NK-92 treated with Interleukin-12 subunit alpha and Interleukin-12 subunit beta, amount 100 ng/mL, for 24 hours (cell line): ENCODE data around the gene C16orf95.

Source experiments
- DNase-seq: peaks from one replicate; lab custom pipeline; 2025; lab: John Stamatoyannopoulos, UW

C16orf95 gene

DNA sequence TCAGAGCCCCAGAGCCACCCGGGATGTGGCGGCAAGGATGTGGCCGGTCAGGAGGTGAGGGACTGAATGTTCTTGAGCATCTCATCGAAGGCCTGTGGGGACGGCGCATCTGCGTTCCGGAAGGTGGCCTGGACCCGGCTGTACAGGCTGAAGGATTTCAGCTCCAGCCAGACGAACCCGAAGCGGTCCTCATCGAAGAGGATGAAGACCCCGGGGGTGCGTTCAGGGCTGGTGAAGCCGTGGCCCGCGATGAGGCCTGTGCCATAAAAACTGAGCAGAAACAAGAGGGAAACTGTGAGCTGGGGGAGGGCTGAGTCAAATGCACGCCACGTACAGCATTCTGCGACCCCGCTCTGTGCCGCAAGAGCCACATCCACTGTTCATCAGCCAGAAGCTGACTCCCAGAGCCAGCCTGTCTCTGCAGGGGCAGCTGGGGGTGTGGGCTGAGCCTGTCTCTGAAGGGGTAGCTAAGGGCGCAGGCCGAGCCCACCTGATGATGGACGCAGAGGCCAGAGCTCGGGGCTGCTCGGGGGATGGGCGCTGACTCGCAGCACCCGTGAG is 14.1 kb upstream of the C16orf95 start:
- DNase-seq, result no peak

- no peak for DNase-seq
These were observed 13.5 kb upstream of the C16orf95 start for GRCh38 chr16:87330646-87331045.

DNA sequence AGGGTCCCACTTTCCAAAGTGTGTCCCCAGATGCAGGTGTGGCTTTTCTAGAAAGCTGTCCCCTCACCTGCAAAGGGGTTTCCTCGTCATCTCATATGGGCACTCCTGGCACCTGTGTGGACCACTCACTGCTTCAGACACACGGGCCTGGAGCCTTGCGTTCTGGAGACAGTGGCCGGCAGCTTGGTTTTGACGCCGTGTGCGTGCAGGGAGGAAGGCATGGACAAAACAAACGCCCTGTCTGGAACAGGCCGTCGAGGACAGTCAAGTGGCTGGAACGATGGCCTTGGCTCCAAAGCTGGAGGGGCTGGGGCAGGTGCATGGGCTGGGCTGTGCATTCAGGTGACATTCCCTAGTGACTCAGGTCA is 13.0 kb upstream of the C16orf95 start:
- no peak for DNase-seq

- no peak for DNase-seq
These were observed 12.5 kb upstream of the C16orf95 start for GRCh38 chr16:87329436-87330256.

- DNase-seq, result no peak
These were observed 11.7 kb upstream of the C16orf95 start for GRCh38 chr16:87328846-87329245.

- DNase-seq, result no peak
These were observed 10.8 kb upstream of the C16orf95 start for GRCh38 chr16:87327798-87328495.

DNA sequence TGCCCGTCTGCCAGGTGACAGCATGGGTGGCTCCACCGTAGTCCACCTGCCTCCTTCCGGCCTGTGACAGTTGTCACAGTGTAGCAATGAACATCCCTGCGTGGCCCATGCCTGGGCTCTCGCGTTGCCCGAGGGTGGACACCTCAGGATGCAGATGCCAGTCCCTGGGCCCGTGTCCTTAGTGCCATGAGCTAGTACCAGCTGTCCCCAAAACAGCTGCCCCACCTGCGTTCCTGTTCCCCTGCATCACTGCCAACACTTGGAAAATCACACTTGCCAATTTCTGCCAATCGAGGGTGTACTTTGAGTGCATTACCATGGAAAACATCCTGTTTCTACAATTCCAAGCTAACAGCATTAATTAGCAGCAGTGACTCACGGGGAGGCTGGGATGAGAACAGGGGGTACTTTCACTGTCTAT is 9.0 kb upstream of the C16orf95 start:
- DNase-seq, result no peak

DNA sequence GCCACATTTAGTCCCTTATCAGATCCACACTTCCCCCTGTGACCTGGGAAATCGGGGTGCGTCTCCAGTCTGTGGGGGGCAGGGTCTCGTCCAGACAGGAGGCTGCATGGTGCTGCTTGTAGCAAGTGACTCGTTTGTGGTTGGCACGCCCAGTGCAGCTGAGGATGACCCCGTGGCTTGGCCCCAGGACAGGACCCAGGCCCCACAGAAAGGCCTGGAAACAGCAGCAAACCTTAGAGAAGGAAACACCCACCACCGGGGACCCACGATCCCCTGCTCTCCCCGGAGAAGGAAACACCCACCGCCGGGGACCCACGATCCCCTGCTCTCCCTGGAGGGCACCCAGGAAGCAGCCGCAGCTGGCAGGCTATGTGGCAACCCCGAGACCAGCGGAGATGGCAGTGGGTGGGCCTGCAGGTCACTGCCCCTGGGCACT is 8.2 kb upstream of the C16orf95 start:
- no peak for DNase-seq

DNA sequence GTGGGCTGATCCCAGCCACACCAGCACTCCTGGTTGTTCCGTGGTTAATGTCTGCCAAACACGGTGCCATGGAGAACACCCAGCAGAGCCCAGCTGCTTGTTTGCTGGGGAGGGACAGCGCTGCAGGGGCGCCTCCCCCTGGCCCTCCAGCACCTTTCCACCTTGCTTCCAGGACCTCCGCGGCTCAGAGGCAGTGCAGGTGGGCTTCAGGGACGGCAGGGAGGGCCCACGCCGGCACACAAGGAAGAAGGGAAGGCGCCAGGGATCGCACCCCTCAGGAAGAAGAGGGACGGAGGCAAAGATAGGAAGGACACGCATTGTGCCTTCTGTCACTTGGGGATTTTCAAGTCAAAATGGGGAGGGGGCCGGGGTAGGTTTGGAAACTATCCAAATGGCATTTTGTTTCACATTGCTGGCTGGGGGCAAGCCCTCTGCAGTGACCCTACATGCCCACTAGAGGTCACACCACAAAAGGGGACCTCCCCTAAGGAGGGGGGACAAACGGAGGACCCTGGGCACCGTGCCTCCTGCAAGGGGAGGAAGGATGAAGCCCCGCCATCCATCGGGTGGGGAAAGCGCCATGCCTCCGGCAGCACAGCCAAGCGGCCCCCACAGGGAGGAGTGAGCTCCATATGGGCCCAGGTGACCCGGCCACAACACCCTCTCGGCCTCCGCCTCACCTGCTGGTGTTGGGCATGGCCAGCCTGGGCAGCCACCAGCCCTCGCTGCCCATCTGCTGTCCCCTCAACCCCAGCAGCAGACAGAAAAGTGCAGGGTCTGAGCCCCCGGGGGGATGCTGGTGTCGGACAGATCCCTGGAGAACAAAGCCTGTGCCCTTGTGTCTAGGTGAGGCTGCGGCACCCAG is 7.5 kb upstream of the C16orf95 start:
- no peak for DNase-seq

GRCh38 chr16:87323727-87324410 is 6.7 kb upstream of the C16orf95 start:
- DNase-seq, result no peak

GRCh38 chr16:87322833-87323726 is 5.9 kb upstream of the C16orf95 start:
- DNase-seq, result no peak

DNA sequence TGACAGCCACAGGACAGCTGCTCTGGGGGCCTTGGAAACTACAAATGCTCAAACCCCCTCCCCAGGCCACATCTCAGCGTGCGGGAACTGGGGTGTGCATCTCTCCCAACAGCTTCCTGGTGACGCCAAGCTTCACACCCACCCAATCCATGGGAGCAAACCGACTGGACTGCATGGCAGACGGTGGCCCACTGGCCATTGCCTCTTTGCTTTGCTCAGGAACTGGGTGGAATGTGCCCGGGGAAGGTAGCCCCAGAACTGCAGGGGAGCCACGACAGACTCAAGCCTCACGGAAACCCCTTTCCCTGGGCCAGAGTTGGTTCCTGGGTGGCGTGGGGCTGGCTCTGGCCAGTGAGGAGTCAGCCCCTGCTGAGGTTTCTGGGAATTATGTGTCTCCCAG is 5.2 kb upstream of the C16orf95 start:
- no peak for DNase-seq

GRCh38 chr16:87321336-87322107 is 4.3 kb upstream of the C16orf95 start:
- DNase-seq, result no peak

DNA sequence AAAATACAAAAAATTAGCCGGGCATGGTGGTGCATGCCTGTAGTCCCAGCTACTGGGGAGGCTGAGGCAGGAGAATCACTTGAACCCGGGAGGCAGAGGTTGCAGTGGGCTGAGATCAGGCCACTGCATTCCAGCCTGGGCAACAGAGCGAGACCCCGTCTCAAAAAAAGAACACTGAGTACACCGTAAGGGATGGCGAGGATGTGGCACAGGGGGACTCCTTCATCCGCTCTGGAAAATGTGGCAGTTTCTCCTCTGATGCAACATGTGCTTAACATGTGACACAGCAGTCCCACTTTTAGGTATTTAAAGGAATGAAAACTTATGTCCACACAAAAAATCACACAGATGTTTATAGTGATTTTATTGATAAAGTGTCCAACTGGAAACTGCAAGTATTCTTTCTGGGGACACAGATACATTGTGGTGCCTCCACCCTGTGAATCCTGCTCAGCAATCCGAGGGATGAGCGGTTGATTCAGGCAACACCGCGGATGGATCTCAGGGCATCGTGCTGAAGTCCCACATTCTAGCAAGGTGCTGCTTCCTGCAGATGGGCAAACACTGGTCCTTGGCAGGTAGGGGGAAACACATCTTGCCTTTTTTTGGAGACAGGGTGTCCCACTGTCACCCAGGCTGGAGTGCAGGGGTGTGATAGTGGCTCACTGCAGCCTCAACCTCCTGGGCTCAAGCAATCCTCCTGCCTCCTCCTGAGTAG is 3.5 kb upstream of the C16orf95 start:
- no peak for DNase-seq

DNA sequence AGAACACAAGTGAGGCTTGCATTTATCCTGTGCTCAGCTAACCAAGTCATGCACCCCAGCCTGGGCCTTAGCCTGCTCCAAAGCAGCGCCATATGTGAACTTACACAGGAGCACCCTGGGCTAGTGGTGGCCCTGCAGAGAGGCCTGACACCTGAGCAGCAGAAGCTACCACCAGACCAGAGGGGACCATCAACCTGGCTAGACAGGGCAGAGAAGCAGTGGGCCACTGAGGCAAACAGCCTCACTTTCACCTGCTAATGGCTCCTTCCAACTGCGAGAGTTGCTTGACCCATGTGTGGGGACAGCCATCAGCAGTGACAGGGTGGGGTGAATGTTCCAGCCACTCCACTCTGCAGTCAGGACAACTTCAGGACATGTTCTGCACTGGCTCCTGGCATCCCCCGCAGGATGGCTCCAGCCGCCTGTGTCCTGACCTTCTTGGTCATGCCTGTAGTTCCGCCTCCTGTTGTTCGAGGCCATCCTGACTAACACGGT is 2.9 kb upstream of the C16orf95 start:
- DNase-seq, result no peak

DNA sequence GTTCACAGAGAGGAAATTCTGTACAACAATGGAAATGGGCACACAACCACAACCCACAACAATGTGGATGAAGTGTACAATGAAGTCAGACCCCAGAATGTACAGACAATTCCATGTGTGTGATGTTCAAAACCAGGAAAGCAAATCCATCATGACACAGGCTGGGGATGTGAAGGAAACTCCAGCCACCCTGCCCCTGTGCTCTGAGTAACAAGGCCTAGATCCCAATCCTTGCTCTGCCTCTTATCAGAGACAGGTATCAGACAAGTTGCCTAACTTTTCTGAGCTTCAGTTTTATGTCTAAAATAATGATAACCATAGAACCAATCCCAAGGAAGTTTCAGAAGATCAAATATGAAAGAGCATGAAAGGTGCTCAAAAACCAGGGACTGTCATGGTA is 1.8 kb upstream of the C16orf95 start:
- DNase-seq, result no peak

GRCh38 chr16:87317750-87318644 is 805 bp upstream of the C16orf95 start:
- DNase-seq, result peak; percentile 14

GRCh38 chr16:87316450-87316922 is 706 bp downstream of the C16orf95 start:
- DNase-seq, result no peak
